ENCODE data around the gene TWNK. TPM values are rescaled to one million over a fixed set of nuclear protein-coding genes. Genes with fewer than 3 reads are reported as not detected.

The TWNK gene
- total RNA-seq, 1 experiment from 2014 or later, result 14.5 TPM

DNA sequence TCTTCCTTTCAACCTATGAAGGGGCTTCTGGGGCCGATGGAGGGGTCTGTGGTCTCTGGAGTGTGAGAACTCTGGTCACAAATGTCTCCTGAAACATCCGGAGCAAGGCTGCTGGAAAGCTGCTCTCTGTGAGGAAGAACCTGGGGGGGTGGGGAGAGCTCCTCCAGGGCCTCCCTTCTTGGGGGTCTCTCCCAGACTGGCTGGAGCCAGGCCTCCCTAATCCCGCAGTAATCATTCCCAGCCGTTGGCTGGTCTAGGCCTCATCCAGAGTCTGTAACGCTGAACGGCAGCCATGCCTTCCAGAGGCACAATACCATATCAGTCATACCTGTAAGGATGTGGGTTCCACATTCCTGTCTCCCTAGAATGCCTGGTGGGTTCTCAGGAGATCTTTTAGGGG lies 7.8 kb downstream of the TWNK start:
- Histone ChIP-seq H3K9me3 (ENCODE audit: low read length) (no peaks in the 10 kb centered on the region), H3K27me3 (ENCODE audit: low read length) (no peaks in the 10 kb centered on the region), H3K27ac (ENCODE audit: low read length) (no peak overlapping the region), H3K9ac (ENCODE audit: low read length) (no peak overlapping the region), H2AFZ (ENCODE audit: low read length) (no peak overlapping the region), H4K20me1 (ENCODE audit: insufficient read depth, low read depth, low read length) (peaks cover 6% of the 10 kb centered on the region; the same call in 1 of the 2 replicates), H3K4me1 (ENCODE audit: low read length) (peaks cover 21% of the 10 kb centered on the region), H3K9me2 (replicated peaks; ENCODE audit: insufficient read depth, low read length) (no peaks in the 10 kb centered on the region), H3K79me2 (ENCODE audit: low read length) (peaks cover 8% of the 10 kb centered on the region), H3K4me2 (ENCODE audit: low read depth, low read length, poor library complexity, severe bottlenecking) (no peak overlapping the region), H3K4me3 (ENCODE audit: low read length) (no peak overlapping the region), H3K36me3 (ENCODE audit: insufficient read depth, low read length) (peaks cover 12% of the 10 kb centered on the region; the same call in 1 of the 2 replicates)
- peak; percentile 41 for DNase-seq

DNA sequence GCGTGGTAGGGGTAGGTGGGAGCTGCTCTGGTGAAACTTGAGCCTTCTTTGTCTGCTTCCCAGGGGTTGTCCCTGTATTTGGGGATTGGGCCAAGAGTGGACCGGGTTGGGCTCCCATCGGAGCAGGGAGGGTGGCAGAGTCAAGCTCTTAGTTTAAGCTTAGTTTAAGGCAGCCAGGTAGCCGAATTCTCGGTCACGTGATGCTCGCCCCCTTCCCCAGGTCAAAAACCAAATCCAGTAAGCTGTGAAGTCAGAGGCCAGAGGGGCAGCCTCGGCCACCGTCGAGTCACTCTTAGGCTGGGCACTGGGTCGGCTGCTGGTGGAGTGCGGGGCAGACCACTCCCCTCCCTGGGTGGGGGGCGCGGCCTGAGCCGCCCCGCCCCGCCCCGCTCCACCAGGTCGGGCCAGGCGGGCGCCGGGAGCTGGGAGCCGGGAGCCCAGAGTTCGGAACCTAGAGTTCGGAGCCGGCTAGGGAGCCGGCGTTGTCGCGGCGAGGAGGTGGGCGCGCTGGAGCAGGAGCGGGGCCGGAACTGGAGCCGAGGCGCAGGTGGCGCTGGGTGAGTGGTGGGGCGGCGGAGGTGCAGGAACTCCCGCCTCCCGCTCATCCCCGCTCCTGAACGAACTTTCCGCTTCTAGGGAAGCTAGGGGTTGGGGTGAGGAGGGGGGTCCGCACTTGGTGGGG lies 9.5 kb downstream of the TWNK start:
- DNase-seq, result peak; percentile 78
- Histone ChIP-seq H3K79me2 (ENCODE audit: low read length) (peaks cover 12% of the 10 kb centered on the region), H3K9me3 (ENCODE audit: low read length) (no peaks in the 10 kb centered on the region), H2AFZ (ENCODE audit: low read length) (peak overlapping the region; percentile 91), H3K36me3 (ENCODE audit: insufficient read depth, low read length) (no peaks in the 10 kb centered on the region), H3K4me1 (ENCODE audit: low read length) (peaks cover 21% of the 10 kb centered on the region), H3K27ac (ENCODE audit: low read length) (peak overlapping the region; percentile 82), H3K27me3 (ENCODE audit: low read length) (no peaks in the 10 kb centered on the region), H3K4me3 (ENCODE audit: low read length) (peak overlapping the region; percentile 94), H3K9me2 (replicated peaks; ENCODE audit: insufficient read depth, low read length) (no peaks in the 10 kb centered on the region), H3K4me2 (ENCODE audit: low read depth, low read length, poor library complexity, severe bottlenecking) (peak overlapping the region; percentile 89), H3K9ac (ENCODE audit: low read length) (peak overlapping the region; percentile 93), H4K20me1 (ENCODE audit: insufficient read depth, low read depth, low read length) (no peaks in the 10 kb centered on the region)

DNA sequence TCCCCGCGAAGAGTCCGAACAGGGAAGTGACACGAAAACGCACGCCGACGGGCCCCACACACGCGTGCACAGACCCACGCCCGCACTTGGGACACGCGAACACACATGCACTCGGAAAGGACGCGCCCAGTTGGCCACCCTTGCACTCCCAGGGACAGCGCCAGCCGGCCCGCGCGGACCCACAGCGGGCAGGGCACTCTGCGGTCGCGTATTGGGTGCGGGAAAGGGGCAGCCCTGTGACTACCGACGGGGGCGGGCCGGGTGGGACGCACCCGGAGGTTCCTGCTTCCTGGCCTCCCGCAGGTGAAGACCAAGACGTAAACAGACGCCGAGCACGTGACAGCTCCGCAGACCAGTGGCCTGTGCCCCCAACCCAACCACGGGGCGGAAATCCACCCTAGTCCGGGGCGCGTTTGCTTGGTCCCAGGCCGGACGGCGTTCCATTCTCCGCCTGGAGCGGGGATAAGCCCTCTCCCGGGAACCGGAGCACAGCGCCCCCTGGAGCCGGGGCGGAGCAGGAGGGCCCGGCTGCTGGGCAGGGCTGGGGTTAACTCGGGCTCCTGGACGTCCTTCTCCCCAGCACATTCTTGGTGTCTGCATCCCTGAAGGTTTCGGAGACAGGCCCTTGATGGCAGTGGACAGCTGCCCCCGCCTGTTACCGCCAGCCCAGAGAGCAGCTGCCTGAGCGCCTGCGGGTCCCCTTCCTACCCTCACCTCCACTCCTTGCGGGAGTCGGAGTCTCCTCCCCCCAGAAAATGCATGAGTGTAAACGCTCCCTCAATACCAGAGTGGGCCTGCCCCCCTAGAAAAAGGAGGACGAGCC lies 10.2 kb downstream of the TWNK start:
- no peaks in the 10 kb centered on the region for H3K36me3 ChIP-seq (ENCODE audit: insufficient read depth, low read length)
- peak overlapping the region; percentile 94 for H3K4me3 ChIP-seq (ENCODE audit: low read length)
- H3K27ac ChIP-seq (ENCODE audit: low read length), result peak overlapping the region; percentile 82
- H3K9ac ChIP-seq (ENCODE audit: low read length), result peak overlapping the region; percentile 93
- H2AFZ ChIP-seq (ENCODE audit: low read length), result peak overlapping the region; percentile 91
- no peaks in the 10 kb centered on the region for H3K27me3 ChIP-seq (ENCODE audit: low read length)
- DNase-seq, result peak; percentile 88
- H3K79me2 ChIP-seq (ENCODE audit: low read length), result peaks cover 12% of the 10 kb centered on the region
- H3K4me2 ChIP-seq (ENCODE audit: low read depth, low read length, poor library complexity, severe bottlenecking), result peak overlapping the region; percentile 89
- H3K4me1 ChIP-seq (ENCODE audit: low read length), result peaks cover 21% of the 10 kb centered on the region
- H4K20me1 ChIP-seq (ENCODE audit: insufficient read depth, low read depth, low read length), result no peaks in the 10 kb centered on the region
- no peaks in the 10 kb centered on the region for H3K9me3 ChIP-seq (ENCODE audit: low read length)
- H3K9me2 ChIP-seq (replicated peaks; ENCODE audit: insufficient read depth, low read length), result no peaks in the 10 kb centered on the region

DNA sequence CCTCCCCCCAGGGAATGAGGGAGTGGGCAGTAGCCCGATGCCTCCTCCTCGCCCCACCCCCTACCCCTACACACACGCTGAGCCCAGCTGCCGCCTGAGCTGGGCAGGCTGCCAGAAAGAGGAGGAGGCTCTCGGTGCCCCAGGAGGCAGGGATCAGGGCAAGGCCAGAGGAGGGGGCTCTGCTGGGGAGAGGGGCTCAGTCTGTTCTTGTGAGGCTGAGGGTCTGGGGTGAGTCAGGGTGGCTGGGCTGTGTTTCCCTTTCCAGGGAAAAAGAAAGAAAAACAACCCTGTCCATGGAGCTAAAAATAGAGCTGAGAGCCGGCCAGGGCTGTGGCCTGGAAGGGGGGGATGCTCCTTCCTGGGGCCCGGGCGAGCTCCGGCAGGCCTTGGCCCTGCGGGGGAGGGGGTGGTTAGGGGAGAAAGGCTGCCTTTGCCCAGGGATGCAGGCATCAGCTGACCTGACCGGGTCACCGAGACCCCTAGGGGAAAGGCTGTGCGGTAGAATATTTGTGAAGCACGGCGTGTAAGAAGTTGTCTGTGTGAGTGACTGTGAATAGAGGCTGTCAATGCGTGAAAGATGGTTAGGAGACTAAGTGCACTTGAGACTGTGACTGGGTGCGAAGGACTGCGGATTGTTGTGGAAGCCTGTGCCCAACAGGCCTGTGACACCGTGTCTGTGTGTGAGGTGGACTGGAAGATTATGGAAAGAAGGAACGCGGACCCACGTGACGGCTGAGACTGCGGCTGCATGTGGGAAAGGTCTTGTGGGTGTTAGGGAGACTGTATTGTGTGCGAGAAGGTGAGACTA lies 11.0 kb downstream of the TWNK start:
- H3K79me2 ChIP-seq (ENCODE audit: low read length), result peaks cover 12% of the 10 kb centered on the region
- no peaks in the 10 kb centered on the region for H4K20me1 ChIP-seq (ENCODE audit: insufficient read depth, low read depth, low read length)
- peak; percentile 92 for DNase-seq
- H3K36me3 ChIP-seq (ENCODE audit: insufficient read depth, low read length), result 0 out of 2 replicates have a peak, but pooled peaks cover 3% of the 10 kb centered on the region
- H3K4me1 ChIP-seq (ENCODE audit: low read length), result peaks cover 21% of the 10 kb centered on the region
- H3K4me3 ChIP-seq (ENCODE audit: low read length), result peak overlapping the region; percentile 94
- H3K27me3 ChIP-seq (ENCODE audit: low read length), result no peaks in the 10 kb centered on the region
- no peaks in the 10 kb centered on the region for H3K9me2 ChIP-seq (replicated peaks; ENCODE audit: insufficient read depth, low read length)
- peak overlapping the region; percentile 93 for H3K9ac ChIP-seq (ENCODE audit: low read length)
- peak overlapping the region; percentile 12; the same call in 1 of the 2 replicates for H2AFZ ChIP-seq (ENCODE audit: low read length)
- peak overlapping the region; percentile 82 for H3K27ac ChIP-seq (ENCODE audit: low read length)
- H3K9me3 ChIP-seq (ENCODE audit: low read length), result no peaks in the 10 kb centered on the region
- peak overlapping the region; percentile 89 for H3K4me2 ChIP-seq (ENCODE audit: low read depth, low read length, poor library complexity, severe bottlenecking)

DNA sequence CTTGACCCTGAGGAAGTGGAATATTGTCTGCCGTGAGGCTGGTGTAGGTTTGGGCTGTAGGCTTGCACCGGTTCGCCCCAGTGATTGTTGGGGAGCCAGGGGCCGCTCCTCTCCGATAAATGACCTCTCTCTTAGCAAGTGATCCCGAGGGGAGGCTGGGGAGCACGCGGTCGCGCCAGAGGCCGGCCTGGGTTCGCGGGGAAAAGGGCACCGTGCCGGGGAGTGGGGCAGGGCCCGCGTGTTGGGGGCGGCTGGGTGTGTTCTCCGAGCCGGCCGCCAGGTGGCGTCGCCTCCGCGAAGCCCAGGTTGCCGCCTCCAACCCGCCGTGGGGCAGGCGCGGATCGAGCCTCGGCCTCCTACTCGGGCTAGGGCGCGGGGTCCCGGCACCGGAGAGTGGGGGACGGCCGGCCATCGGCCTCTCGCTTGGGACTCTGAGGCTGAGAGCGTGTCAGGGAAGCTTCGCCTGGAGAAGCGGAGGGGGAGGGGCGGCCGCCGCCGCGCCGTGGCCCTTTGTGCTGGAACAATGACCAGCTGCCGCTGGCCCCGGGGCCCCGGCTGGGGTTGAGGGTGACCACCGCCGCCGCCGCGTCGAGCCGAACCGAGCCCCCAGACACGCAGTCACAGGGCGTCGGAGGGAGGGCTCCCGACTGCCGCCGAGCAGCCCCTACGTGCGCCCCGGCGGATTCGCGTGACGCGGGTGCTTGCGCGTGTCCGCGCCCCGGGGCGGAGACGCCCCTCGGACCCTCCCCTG lies 11.8 kb downstream of the TWNK start:
- H3K4me3 ChIP-seq (ENCODE audit: low read length), result peak overlapping the region; percentile 94
- H4K20me1 ChIP-seq (ENCODE audit: insufficient read depth, low read depth, low read length), result no peaks in the 10 kb centered on the region
- H2AFZ ChIP-seq (ENCODE audit: low read length), result peak overlapping the region; percentile 12; the same call in 1 of the 2 replicates
- no peaks in the 10 kb centered on the region for H3K9me2 ChIP-seq (replicated peaks; ENCODE audit: insufficient read depth, low read length)
- peak overlapping the region; percentile 93 for H3K9ac ChIP-seq (ENCODE audit: low read length)
- no peaks in the 10 kb centered on the region for H3K9me3 ChIP-seq (ENCODE audit: low read length)
- peaks cover 12% of the 10 kb centered on the region for H3K79me2 ChIP-seq (ENCODE audit: low read length)
- 0 out of 2 replicates have a peak, but pooled peaks cover 3% of the 10 kb centered on the region for H3K36me3 ChIP-seq (ENCODE audit: insufficient read depth, low read length)
- H3K4me2 ChIP-seq (ENCODE audit: low read depth, low read length, poor library complexity, severe bottlenecking), result peak overlapping the region; percentile 89
- H3K27me3 ChIP-seq (ENCODE audit: low read length), result no peaks in the 10 kb centered on the region
- peaks cover 21% of the 10 kb centered on the region for H3K4me1 ChIP-seq (ENCODE audit: low read length)
- peak overlapping the region; percentile 82 for H3K27ac ChIP-seq (ENCODE audit: low read length)
- peak; percentile 89 for DNase-seq

DNA sequence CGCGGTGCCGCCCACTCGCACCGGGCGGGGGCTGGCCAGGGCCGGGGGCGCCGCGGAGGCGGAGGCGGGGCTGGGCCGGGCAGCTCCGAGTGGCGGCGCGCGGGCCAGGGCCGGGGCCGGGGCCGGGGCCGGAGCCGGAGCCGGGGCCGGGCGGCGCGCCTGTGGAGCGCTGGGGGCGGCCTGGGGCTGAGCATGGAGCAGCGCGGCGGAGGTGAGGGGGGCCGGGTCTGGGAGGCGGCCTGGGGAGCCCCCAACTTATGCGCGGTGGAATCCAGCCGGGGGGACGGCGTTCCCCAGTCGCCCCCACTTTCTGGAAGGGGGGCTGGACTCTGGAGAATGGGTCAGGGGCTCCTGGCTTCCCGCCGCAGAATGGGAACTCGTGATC lies 12.4 kb downstream of the TWNK start, which contains the start of gene LZTS2:
Gene LZTS2 (plus strand): TSS at position 67 of the 385 bp plus-strand sequence. CDS start 2,731 bp downstream, outside the sequence.
- peak within 1 kb of the TSS; percentile 82 for H3K27ac ChIP-seq (ENCODE audit: low read length)
- DNase-seq, result no peak
- no peaks in the 10 kb centered on the region for H3K9me3 ChIP-seq (ENCODE audit: low read length)
- peak within 1 kb of the TSS; percentile 89 for H3K4me2 ChIP-seq (ENCODE audit: low read depth, low read length, poor library complexity, severe bottlenecking)
- no peaks in the 10 kb centered on the region for H4K20me1 ChIP-seq (ENCODE audit: insufficient read depth, low read depth, low read length)
- peaks cover 21% of the 10 kb centered on the region for H3K4me1 ChIP-seq (ENCODE audit: low read length)
- H3K9me2 ChIP-seq (replicated peaks; ENCODE audit: insufficient read depth, low read length), result no peaks in the 10 kb centered on the region
- peak within 1 kb of the TSS; percentile 93 for H3K9ac ChIP-seq (ENCODE audit: low read length)
- peak within 1 kb of the TSS; percentile 94 for H3K4me3 ChIP-seq (ENCODE audit: low read length)
- H3K36me3 ChIP-seq (ENCODE audit: insufficient read depth, low read length), result 0 out of 2 replicates have a peak, but pooled peaks cover 3% of the 10 kb centered on the region
- no peaks in the 10 kb centered on the region for H3K27me3 ChIP-seq (ENCODE audit: low read length)
- peaks cover 12% of the 10 kb centered on the region for H3K79me2 ChIP-seq (ENCODE audit: low read length)
- H2AFZ ChIP-seq (ENCODE audit: low read length), result peak within 1 kb of the TSS; percentile 12; the same call in 1 of the 2 replicates

DNA sequence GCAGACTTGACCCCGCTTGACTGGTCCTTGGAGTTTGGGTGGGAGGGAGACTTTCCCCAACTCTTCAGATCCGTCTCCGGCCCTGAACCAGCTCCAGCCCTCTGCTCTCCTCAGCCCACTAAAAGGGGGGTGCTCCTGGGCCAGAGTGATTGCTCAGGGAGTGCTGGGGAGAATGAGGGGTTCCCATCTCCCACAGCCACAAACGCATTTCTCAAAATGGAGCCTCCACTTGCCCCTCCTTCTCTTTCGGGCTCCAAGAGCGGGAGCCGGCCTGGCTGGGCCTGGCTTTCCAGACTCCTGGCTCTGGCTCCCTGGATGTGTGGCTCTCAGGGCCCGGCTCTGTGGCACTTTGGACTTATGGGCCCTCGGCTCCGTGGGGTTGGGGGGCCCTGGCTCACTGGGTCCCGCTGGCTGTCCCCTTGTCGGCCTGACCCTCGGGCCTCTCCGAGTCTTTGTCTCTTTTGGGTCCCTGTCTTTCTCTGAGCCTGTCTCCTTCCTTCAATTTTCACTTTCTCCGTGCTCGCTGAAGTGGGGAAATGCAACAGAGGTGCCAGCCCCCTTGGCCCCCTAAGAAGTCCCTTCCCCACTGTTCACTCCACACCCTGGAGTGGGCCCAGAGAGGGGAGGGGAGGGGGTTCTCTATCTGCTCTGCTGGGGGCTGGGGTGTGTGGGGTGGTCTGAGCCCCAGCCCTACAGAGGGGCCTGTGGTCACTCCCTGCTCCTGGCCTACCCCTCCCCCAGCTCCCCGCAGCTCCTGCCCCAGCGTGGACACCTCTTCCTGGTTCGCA lies 13.0 kb downstream of the TWNK start:
- Histone ChIP-seq H3K79me2 (ENCODE audit: low read length) (peaks cover 12% of the 10 kb centered on the region), H3K9me3 (ENCODE audit: low read length) (no peaks in the 10 kb centered on the region), H2AFZ (ENCODE audit: low read length) (no peak overlapping the region), H3K36me3 (ENCODE audit: insufficient read depth, low read length) (0 out of 2 replicates have a peak, but pooled peaks cover 3% of the 10 kb centered on the region), H4K20me1 (ENCODE audit: insufficient read depth, low read depth, low read length) (no peaks in the 10 kb centered on the region), H3K4me2 (ENCODE audit: low read depth, low read length, poor library complexity, severe bottlenecking) (no peak overlapping the region), H3K9me2 (replicated peaks; ENCODE audit: insufficient read depth, low read length) (no peaks in the 10 kb centered on the region), H3K4me1 (ENCODE audit: low read length) (peaks cover 21% of the 10 kb centered on the region), H3K27me3 (ENCODE audit: low read length) (no peaks in the 10 kb centered on the region), H3K27ac (ENCODE audit: low read length) (no peak overlapping the region), H3K4me3 (ENCODE audit: low read length) (no peak overlapping the region; the same call in 1 of the 2 replicates), H3K9ac (ENCODE audit: low read length) (0 out of 2 replicates have a peak overlapping the region, but pooled peaks have one; percentile 16)
- DNase-seq, result no peak
